Measurements from ENCODE around the gene LIPC.

- TF ChIP-seq, protein P1, sequence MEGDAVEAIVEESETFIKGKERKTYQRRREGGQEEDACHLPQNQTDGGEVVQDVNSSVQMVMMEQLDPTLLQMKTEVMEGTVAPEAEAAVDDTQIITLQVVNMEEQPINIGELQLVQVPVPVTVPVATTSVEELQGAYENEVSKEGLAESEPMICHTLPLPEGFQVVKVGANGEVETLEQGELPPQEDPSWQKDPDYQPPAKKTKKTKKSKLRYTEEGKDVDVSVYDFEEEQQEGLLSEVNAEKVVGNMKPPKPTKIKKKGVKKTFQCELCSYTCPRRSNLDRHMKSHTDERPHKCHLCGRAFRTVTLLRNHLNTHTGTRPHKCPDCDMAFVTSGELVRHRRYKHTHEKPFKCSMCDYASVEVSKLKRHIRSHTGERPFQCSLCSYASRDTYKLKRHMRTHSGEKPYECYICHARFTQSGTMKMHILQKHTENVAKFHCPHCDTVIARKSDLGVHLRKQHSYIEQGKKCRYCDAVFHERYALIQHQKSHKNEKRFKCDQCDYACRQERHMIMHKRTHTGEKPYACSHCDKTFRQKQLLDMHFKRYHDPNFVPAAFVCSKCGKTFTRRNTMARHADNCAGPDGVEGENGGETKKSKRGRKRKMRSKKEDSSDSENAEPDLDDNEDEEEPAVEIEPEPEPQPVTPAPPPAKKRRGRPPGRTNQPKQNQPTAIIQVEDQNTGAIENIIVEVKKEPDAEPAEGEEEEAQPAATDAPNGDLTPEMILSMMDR (IDR thresholded peaks at IDR 0.05) = no peak
- TF ChIP-seq POLR2AphosphoS5 (IDR thresholded peaks at IDR 0.05) = no peak
- TF ChIP-seq POLR2A (IDR thresholded peaks at IDR 0.05) = no peak
Measured at GRCh38 chr15:58479941-58480340, 48.1 kb downstream of the LIPC start.

Data from stomach (tissue), 4 donors.